Kidney capillary endothelial cell (primary cell): ENCODE data around the gene RLBP1.
"Not testable (repeated sequence)": the region's sequence is repeated elsewhere in the genome, so short reads cannot be mapped to it uniquely, and the experiment has no call there.

Experiments used
- DNase-seq: peaks from one replicate; pipeline ENCODE4 v3.0.0-alpha.2; 2018; ENCODE audit warnings: low spot score

RLBP1 gene

DNA sequence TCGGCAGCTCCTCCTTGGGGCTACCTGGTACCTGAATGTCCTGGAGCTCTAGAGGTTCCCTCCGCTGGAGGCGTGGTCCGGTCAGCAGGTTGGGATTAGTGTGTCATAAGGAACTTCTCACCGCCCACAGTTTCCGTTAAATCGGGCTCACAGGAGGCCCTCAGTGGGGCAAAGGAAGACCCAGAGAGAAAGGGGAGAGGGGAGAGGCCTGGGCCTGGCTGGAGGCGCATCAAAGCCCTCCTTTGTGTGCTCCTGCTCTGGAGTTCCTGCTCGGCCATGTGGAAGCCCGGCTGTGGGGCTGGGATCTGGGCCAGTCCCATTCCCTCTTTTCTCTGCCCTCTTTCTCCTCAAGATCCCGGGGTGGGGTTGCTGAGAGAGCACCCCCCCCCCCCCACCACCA is at the start of gene RLBP1:
TSS of gene RLBP1 (minus strand) at position 37 of the 400 bp plus-strand sequence. CDS start 2,604 bp downstream, outside the sequence.
- no peak for DNase-seq

GRCh38 chr15:89250142-89250541 is 28.8 kb upstream of the RLBP1 start:
- not testable (repeated sequence) for DNase-seq

GRCh38 chr15:89248584-89248983 is 27.2 kb upstream of the RLBP1 start:
- no peak for DNase-seq

- DNase-seq: no peak
These were observed 26.1 kb upstream of the RLBP1 start for GRCh38 chr15:89247446-89247845.

- DNase-seq: no peak
These were observed 23.2 kb upstream of the RLBP1 start for GRCh38 chr15:89244574-89244903.

DNA sequence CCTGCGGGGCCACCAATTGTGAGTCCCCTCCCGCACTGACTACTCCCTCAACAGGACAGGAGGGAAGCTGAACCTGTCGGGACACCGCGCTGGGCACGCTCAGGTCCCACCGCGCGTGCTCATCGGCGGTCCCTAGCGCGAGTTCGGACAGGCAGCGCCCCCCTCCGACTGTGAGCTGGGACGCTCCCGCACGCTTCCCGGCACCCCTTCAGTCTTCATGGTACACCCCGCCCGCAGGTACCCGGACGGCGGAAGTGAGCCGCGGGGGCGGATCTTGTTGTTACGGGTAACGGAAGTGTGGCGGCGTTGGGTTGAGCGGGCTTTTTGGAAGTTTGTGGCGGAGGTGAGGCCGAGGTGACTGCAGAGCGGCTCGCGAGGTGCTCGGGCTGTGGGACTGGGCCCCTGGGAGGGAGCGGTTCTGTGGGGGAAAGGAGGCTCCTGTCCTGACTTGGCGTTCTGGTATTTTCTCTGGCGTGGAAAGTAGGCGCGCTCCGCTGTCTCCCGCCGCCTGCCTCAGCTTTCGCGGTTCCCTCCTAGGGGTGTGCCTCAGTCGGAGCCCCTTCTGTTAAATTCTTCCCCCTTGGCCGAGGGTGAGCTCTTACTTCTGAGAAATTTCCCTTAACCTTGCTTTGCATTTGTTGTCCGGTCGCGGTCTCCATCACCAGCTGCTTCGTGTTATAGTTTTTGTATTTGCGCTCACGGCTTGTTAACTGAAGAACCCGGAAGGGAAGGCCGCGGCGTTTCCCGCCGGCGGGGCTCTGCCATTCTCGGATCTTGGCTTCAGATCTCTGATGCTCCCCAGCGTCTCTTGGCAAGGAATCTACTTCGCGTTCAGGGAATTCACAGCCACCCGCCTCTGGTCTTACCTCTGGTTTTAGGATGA is 22.6 kb upstream of the RLBP1 start, which contains the start of gene FANCI:
TSS of gene FANCI (plus strand) at position 289 of the 883 bp plus-strand sequence. CDS start 3,669 bp downstream, outside the sequence.
- peak; percentile 90 for DNase-seq

GRCh38 chr15:89243046-89243690 is 21.8 kb upstream of the RLBP1 start:
- no peak for DNase-seq

GRCh38 chr15:89239883-89240810 is 18.8 kb upstream of the RLBP1 start:
- not testable (repeated sequence) for DNase-seq

DNA sequence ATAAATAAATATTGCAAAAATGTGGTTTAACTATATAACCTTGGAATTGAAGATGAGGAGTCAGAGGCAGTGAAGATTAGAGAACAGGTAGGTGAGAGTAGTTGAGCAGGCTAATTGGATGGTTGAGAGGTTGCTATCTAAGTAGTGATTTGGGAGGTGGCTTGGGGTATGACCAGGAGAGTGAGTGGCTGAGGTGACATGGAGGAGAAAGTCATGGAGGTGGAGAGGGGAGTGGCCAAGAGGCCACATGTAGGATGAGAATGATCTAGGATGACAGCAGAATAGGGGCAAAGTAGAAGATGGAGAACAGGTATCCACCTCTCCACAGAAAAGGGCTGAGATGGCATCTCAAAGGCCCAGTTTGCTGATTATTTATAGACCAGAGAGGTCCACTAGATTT is 10.5 kb upstream of the RLBP1 start:
- DNase-seq: no peak

DNA sequence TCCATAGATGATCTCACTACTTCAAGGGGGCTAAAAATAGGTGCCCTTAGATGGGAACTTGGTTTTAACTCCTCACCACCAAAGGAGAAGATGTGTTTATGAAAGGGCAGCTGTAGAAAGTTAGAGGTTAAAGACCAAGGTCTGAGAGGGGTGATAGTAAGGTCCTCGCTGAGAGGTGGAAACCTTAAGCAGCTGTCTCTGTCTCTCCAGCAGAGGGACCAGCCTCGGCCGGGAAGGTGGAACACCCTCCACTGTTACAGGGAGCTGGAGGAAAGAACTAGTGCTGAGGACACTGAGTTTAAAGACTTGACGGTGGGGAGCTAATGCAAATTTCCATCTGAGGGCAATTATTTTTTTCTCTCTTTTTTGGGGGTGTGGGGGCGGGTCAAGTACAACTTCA is 8.9 kb upstream of the RLBP1 start:
- no peak for DNase-seq

DNA sequence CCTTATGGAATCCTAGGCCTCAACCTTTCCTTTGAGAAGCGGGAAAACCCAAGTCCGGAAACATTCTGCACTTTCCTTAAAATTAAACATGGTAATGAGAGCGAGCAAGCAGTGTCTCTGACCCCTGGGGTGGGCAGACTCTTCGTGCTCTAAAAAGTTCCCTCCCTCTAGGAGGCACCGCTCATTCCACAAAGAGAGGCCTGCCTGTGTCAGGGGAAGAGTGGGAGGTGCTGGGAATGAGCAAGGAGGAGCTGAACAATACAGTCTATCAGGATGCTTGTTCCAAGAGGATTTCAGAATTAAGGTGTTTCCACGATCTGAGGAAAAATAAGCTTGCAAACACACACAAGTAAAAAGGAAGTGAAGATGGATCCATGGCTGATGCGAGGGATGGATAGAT is 6.0 kb upstream of the RLBP1 start:
- no peak for DNase-seq

DNA sequence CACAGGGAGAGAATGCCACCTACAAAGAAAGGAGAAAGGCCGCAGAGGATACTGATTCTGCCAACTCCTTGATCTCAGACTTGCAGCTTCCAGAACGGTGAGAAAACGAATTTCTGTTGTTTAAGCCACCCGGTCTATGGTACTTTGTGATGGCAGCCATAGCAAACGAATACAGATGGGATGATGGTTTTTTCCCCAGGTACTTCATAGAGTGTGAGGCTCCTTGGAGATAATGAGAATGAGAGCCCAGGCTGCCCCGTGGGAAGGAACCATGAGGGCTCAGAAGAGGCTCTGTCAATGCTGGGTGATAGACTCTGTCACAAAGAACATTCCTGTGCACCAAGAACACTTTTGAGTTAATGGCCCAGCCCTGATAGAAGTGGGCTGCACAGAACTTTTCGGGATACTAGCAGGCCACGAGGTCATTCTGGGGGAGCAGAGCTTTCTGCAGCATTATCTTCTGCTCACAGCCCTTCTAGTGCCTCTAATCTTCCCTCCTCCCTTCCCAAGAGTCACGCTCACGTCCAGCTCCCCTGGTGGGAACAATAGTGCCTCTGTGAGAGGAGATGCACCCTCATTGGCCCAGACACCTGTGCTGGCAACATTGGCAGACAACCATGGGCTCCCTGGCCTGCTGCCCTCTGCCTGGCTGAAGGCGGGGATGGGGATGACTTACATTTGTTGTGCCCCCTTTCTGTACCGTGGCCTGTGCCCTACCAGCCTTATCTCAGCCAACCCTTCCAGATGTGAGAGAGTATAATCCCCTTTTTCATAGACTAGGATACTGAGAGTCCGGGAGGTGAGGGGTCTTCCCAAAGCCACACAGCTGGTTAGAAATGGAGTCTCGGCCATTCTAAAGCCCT is 5.2 kb upstream of the RLBP1 start:
- DNase-seq: no peak

GRCh38 chr15:89225588-89225987 is 4.2 kb upstream of the RLBP1 start:
- DNase-seq: no peak

DNA sequence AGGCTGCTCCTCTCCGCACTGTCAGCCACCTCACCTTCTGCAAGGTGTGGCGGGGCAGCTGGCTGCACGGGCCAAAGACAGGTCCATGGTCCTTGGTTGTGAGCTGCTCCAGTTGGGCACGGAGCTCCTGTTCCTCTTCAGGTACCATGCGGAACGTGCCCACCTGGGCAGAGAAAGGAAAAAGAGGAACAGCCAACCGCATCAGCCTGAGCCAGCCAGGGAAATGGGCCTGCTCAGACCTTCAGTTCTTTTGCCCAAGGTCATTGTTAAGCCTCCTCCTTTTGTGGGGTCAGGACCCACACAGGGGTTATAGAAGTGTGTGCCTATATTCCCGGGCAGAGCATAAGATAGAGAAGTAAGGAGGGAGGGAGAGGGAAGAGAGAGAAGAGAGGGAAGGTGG is 2.8 kb downstream of the RLBP1 start:
- no peak for DNase-seq

DNA sequence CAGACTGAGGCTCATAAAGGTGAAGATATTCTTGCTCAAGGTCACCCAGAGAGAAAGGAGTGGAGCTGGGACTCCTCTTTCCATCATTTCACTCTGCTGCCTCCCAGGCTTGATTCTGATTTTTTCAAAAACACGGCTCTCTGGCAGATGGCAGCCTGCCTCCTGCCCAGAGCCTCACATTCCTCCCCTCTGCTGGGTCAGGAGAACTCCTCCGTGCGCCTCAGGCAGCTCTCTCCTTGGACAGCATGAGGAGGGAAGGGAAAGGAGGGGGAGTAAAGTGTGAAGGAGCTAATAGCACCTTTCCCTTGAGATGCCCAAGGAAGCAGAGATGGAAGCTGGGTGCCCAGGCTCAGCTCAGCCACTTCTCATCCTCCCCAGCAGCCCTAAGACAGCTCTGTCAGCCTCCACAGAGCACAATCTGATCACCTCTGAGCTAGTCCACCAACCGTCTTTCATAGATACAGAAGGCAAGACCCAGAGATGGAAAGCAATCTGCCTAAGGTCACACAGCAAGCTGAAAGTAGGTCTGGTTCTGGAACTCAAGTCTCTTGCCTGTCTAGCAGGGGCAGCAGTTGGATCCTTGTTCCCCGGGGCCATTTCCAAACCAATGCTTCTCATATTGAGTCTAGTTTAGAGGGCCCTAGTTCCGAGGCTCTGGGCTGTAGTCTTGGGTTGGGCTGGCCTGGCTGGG is 3.5 kb downstream of the RLBP1 start:
- DNase-seq: no peak

- no peak for DNase-seq
These were observed 4.3 kb downstream of the RLBP1 start for GRCh38 chr15:89217031-89217430.

DNA sequence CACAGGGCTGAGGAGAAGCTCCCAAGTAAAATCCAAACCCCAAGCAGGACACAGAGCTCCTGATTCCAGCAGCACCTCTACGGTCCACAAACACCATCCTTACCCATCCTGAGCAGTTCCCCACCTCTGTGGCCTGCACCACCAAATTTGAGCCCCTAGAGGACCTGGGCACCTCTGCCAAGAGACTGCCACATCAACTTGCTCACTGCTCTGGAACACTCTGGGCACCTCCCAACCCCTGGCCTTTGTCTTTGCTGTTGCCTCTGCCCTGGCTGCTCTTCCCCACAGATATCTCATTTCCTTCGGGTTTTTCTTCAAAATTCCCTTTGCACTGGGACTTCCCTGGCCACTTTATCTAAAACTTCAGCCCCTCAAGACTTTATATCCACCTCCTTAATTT is 5.8 kb downstream of the RLBP1 start:
- no peak for DNase-seq

DNA sequence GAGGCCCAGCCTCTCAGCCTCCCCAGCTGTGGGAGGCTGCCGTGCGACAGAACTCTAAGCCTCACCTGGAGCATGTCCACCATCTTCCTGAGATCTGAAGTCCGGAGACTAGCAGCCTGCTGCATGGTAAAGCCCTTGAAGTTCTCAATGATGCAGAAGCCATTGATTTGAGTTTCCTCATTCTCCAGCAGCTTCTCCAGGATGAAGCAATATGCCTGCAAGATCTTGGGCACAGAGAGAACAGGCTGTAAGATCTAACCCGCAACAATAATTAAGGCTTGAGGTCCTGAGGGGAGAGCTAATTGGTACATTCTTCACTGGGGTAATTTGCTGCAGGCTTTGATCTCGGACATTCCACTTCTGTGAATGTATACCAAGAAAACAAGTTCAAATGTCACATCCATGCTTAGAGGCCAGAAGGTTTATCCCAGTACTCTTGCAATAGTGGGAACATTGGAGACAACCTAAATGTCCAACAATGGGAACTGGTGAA is 9.7 kb downstream of the RLBP1 start:
- DNase-seq: no peak

DNA sequence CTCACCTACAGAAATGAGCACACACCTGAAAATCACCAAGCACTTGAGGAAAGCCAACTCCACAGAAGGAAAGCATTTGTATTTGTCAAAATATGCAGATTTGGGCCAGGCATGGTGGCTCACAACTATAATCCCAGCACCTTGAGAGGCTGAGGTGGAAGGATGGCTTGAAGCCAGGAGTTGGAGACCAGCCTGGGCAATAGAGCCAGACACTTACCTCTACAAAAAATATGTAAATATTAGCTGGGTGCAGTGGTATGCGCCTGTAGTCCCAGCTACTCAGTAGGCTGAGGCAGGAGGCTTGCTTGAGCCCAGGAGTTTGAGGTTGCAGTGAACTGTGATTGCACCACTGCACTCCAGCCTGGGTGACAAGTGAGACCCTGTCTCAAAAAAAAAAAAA is 12.3 kb downstream of the RLBP1 start:
- DNase-seq: no peak

DNA sequence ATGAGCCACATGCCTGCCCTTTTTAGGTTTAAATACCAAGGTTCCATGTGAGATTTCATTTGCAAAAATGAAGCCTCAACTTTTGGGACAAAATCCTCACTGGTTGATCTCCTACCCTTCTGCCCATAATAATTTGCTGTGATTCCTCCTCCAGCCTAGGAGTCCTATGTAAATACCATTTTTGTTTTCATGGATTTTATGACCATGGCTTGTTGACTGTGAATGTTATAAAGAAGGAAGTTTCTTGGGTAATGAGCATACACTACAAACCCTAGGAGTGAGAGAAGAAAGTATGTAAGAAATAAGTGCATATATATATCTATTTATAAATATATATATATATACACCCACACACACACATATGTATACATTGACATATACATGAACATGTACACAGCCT is 13.1 kb downstream of the RLBP1 start:
- no peak for DNase-seq

DNA sequence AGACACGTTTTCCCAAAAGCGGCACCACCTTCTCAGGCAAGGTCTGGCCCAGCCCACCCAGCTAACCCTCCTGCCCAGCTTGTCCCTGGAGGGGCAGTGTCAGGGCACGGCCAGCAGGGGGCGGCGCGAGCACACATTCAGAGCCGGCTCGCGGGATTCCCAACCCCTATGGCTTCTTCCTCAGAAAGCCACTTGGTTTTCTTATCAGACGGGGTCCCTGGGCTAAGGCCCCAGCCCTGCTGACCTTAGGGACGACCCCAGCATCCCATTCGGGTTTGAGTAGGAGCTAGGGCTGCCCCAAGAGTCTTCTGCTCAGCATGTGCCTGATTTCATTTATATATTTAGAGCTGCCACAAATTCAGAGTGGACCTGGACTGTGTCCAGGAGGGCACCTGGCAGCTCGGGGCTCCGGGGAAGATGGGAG is 14.5 kb downstream of the RLBP1 start:
- DNase-seq: peak; percentile 67
